ENCODE measurements around the gene TAS2R40. TPM values are rescaled to one million over a fixed set of nuclear protein-coding genes. Genes with fewer than 3 reads are reported as not detected.
"Not testable (repeated sequence)": the region's sequence is repeated elsewhere in the genome, so short reads cannot be mapped to it uniquely, and the experiment has no call there.

The TAS2R40 gene
- total RNA-seq, result not detected in 2 replicates

DNA sequence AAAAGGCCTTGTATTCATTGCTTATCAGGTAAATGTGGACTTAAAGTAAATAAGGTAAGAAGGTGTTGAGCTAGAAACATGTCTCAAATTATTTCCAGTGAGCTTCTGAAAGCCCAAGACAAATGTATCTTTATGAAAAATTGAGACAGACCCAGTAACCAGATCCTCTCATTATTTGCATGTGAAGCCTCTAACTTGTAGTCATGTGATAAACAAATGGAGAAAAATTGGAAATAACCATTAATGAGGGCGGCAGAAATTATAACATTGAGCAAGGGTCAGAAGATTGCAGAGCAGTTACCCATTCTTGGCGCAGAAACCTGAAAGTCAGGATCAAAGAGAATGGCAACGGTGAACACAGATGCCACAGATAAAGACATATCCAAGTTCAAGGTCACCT lies at the start of gene TAS2R40:
Gene TAS2R40 (plus strand): TSS at position 301 of the 400 bp plus-strand sequence. CDS start 42 bp downstream, at position 343.
- no peak for DNase-seq (ENCODE audit: low read depth, low spot score)

GRCh38 chr7:143172354-143172753 lies 49.5 kb upstream of the TAS2R40 start:
- DNase-seq (ENCODE audit: low read depth, low spot score), result no peak

DNA sequence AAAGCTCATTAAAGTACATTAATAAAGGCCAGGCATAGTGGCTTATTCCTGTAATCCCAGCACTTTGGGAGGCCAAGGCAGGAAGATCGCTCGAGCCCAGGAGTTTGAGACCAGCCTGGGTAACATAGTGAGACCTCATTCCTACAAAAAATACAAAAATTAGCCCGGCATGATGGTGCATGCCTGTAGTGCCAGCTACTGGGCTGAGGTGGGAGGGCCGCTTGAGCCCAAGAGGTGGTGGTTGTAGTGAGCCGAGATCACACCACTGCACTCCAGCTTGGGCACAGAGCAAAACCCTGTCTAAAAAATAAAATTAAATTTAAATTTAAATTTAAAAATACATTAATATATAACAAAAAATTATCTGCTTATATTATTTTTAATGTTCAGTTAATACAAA lies 45.7 kb upstream of the TAS2R40 start:
- no peak for DNase-seq (ENCODE audit: low read depth, low spot score)

- no peak for DNase-seq (ENCODE audit: low read depth, low spot score)
These were observed 44.3 kb upstream of the TAS2R40 start for GRCh38 chr7:143177374-143178119.

GRCh38 chr7:143180771-143181170 lies 41.1 kb upstream of the TAS2R40 start:
- DNase-seq (ENCODE audit: low read depth, low spot score), result not testable (repeated sequence)

DNA sequence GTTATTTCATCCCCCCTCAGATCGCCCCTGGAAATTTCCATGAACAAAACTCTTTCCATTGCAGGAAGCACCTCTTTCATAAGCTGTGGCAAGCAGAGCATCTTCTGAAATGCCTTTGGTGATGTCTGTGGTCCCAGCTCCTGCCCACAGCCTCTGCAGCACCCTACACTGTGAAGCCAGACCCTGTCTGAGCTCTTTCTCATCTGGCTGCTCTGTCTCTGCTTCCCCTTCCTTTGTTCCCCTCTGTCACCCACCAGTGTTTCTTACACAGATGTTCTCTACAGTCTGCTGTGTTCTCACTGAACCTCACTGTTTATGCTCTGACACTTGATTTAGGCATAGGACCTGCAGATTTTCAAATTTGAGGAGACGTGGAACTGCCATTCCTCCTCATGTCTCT lies 40.5 kb upstream of the TAS2R40 start:
- no peak for DNase-seq (ENCODE audit: low read depth, low spot score)

DNA sequence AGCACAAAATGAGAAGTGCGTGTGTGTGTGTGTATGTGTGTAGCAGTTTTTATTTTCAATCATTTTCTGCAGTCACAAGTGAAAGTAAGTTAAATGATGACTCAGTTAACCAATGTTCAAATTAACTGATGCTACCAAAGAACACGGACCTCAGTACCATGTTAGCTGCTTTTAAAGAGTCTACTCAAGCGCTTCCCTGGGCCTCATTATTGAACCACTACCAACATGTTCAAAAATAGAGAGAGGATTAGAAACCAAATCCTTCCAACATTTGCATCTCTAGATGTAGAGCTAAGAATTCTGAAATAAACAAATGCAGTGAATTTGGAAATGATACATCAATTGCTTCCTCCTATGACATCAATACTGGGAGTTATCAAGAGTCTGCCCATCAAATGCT lies 38.8 kb upstream of the TAS2R40 start, which contains the start of gene TAS2R39:
Gene TAS2R39 (plus strand): TSS at position 396 of the 400 bp plus-strand sequence. CDS start 0 bp downstream, at position 396.
- no peak for DNase-seq (ENCODE audit: low read depth, low spot score)

DNA sequence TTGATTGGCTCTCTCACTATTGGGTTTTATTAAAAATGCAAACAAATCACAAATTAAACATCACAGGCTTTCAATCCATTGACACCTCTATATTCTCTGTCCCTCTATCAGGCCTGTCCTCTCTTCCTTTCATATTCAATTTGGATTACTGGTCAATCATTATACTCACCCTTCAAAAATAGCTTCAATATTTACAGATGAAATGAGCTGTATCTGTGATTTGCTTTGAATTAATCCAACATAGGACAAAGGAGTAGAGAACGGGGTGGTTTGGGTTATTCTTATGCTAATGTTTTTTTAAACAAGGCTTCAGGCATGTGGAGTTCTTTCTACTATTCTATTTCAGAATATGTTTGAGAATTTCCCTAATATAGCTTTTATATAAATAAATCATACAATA lies 36.3 kb upstream of the TAS2R40 start:
- no peak for DNase-seq (ENCODE audit: low read depth, low spot score)

GRCh38 chr7:143188994-143189393 lies 32.8 kb upstream of the TAS2R40 start:
- no peak for DNase-seq (ENCODE audit: low read depth, low spot score)

DNA sequence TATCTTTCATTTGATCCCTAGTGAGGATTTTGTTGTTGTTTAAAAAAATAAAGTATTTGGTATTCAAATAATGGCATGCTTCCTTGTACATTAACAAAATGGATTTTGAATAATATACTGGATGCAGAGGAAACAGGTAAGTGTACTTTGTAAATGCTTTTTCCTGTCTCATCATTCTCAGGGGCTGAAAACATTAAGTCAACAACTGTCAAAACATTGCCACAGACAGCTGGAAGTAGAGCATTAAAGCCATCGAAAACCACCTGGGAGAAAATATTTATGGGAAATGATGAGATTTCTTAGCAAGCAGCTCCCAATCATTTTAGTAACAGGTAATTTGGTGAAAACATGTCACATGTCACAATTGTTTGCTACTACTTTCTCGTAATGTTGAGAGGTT lies 28.0 kb upstream of the TAS2R40 start:
- no peak for DNase-seq (ENCODE audit: low read depth, low spot score)

- no peak for DNase-seq (ENCODE audit: low read depth, low spot score)
These were observed 22.8 kb upstream of the TAS2R40 start for GRCh38 chr7:143199040-143199439.

GRCh38 chr7:143202161-143202560 lies 19.7 kb upstream of the TAS2R40 start:
- DNase-seq (ENCODE audit: low read depth, low spot score), result no peak

GRCh38 chr7:143203386-143203785 lies 18.5 kb upstream of the TAS2R40 start:
- DNase-seq (ENCODE audit: low read depth, low spot score), result no peak

GRCh38 chr7:143205560-143206293 lies 16.1 kb upstream of the TAS2R40 start:
- no peak for DNase-seq (ENCODE audit: low read depth, low spot score)

GRCh38 chr7:143210541-143210940 lies 11.3 kb upstream of the TAS2R40 start:
- no peak for DNase-seq (ENCODE audit: low read depth, low spot score)

DNA sequence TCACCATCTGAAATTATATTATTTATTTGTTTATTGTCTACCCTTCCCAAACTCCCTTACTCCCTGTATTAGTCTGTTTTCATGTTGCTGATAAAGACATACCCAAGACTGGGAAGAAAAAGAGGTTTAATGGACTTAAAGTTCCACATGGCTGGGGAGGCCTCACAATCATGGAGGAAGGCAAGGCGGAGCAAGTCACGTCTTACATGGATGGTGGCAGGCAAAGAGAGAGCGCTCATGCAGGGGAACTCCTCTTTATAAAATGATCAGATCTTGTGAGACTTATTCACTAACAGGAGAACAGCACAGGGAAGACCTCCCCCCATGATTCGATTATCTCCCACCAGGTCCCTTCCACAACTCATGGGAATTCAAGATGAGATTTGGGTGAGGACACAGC lies 8.4 kb upstream of the TAS2R40 start:
- DNase-seq (ENCODE audit: low read depth, low spot score), result not testable (repeated sequence)

DNA sequence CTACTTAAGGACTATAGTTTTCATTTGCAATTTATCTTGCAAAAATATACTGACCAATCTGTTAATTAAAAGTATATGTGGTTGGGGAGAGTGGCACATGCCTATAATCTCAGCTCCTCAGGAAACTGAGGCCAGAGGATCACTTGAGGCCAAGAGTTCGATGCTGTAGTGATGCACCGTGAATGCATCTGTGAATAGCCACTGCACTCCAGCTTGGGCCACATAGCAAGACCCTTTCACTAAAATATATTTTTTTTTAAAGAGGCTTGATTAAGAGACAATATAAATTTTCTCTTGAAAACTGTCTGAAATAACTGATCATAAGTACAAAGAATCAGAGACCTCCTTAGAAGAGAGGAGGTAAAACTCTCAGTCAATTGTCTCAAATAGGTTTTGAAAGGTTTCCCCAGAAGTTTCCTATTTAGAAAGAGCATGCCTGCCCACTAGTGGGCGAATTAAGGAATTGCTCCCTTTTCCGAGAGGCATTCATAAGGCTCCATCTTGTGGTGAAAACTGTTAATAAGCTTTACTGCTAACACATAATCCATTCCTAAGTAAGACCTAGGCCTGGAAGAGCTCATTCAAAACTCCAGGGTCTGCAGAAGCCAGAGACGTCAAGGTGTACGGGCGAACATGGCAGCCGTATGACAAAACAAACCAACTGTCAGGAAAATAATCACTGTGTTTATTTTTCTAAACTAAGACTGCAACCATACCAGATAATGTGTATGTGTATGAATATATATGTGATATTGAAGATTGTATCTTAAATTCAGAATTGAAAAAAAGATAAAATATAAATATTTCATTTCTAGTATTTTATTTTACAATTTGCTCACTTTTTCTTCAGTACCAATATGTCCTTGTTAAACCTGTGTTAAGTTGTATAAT lies 6.8 kb upstream of the TAS2R40 start:
- DNase-seq (ENCODE audit: low read depth, low spot score), result peak; percentile 60

GRCh38 chr7:143216151-143216550 lies 5.7 kb upstream of the TAS2R40 start:
- DNase-seq (ENCODE audit: low read depth, low spot score), result no peak

DNA sequence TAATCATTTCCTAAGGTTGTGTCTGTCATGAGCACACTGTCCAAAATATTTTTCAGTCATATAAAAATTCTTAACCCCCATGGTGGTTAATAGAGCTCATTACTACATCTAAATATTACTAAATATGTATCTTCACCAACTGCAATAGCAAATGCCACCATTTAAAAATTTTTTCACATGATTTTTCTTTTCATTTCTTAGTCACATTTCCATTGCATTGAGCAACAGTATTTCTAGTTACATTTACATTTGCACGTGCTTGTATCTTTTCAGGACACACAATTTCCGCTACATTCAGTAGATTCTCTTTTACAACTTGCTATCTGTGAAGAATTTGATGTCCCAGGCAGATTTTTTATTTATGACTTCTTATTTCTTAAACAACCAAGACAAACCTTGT lies 5.2 kb upstream of the TAS2R40 start:
- DNase-seq (ENCODE audit: low read depth, low spot score), result no peak

GRCh38 chr7:143217806-143218205 lies 4.0 kb upstream of the TAS2R40 start:
- no peak for DNase-seq (ENCODE audit: low read depth, low spot score)

- DNase-seq (ENCODE audit: low read depth, low spot score), result no peak
These were observed 551 bp upstream of the TAS2R40 start for GRCh38 chr7:143221286-143221685.

DNA sequence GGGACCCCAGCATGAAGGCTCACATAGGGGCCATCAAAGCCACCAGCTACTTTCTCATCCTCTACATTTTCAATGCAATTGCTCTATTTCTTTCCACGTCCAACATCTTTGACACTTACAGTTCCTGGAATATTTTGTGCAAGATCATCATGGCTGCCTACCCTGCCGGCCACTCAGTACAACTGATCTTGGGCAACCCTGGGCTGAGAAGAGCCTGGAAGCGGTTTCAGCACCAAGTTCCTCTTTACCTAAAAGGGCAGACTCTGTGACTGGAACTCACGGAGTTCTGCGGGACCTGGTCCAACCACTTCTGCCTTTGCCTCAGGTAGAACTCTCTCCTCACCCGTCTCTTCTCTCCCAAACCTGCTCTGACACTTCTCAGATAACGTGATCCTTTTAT lies 945 bp downstream of the TAS2R40 start:
- DNase-seq (ENCODE audit: low read depth, low spot score), result no peak
